Keratinocyte (primary cell): ENCODE data around the gene PRLR. TPM values are rescaled to one million over a fixed set of nuclear protein-coding genes. Genes with fewer than 3 reads are reported as not detected.

Source experiments
- DNase-seq: peaks from one replicate; pipeline ENCODE4 v3.0.0-alpha.2; 2011; ENCODE audit warnings: low read depth, missing footprints, low spot score
- FAIRE-seq: peaks from 2 replicates; lab custom pipeline; 2011; peaks lifted over from hg19 to GRCh38; lab: Jason Lieb, UNC
- H2AFZ ChIP-seq: 2 replicates; pipeline ENCODE4 v1.6.0; 2012; ENCODE audit warnings: low read length, control low read depth, inconsistent platforms; ENCODE audit not compliant: control insufficient read depth
- H3K27ac ChIP-seq: 2 replicates; pipeline ENCODE4 v1.5.1; 2011; ENCODE audit warnings: low read length; ENCODE audit not compliant: control insufficient read depth, insufficient read depth
- H3K27me3 ChIP-seq: 3 replicates; pipeline ENCODE4 v1.6.0; 2011; ENCODE audit warnings: low read length; ENCODE audit not compliant: control insufficient read depth, insufficient read depth; ENCODE audit errors: extremely low read depth
- H3K36me3 ChIP-seq, 2 experiments: 2 replicates in 1 of 2; 3 replicates in 1 of 2; pipeline ENCODE4 v1.5.1; 2011; ENCODE audit warnings: low read length in 2 of 2, mild to moderate bottlenecking in 1 of 2; ENCODE audit not compliant: control insufficient read depth in 2 of 2, insufficient read depth in 2 of 2; ENCODE audit errors: extremely low read depth in 1 of 2
- H3K4me1 ChIP-seq: 3 replicates; pipeline ENCODE4 v1.5.1; 2011; ENCODE audit warnings: low read length; ENCODE audit not compliant: control insufficient read depth, insufficient read depth; ENCODE audit errors: extremely low read depth
- H3K4me2 ChIP-seq: 3 replicates; pipeline ENCODE4 v1.6.0; 2011; ENCODE audit warnings: low read depth, low read length; ENCODE audit not compliant: control insufficient read depth, insufficient read depth; ENCODE audit errors: extremely low read depth
- H3K4me3 ChIP-seq, 3 experiments: fragments of 200-600 bp in 1 of 3; sonication (generic) in 1 of 3; 2 replicates in 2 of 3; 3 replicates in 1 of 3; pipeline ENCODE4 v1.5.1; 2011 to 2016; ENCODE audit warnings: low read length in 3 of 3, mild to moderate bottlenecking in 3 of 3, control low read depth in 2 of 3, inconsistent platforms in 1 of 3, low read depth in 1 of 3, mixed read lengths in 1 of 3, mixed run types in 1 of 3, moderate library complexity in 1 of 3; ENCODE audit not compliant: control insufficient read depth in 2 of 3, insufficient read depth in 2 of 3; ENCODE audit errors: extremely low read depth in 1 of 3
- H3K79me2 ChIP-seq: 2 replicates; pipeline ENCODE4 v1.6.0; 2012; ENCODE audit warnings: low read length; ENCODE audit not compliant: control insufficient read depth, insufficient read depth
- H3K9ac ChIP-seq: 3 replicates; pipeline ENCODE4 v1.6.0; 2011; ENCODE audit warnings: low read length; ENCODE audit not compliant: control insufficient read depth, insufficient read depth; ENCODE audit errors: extremely low read depth
- H3K9me1 ChIP-seq: 3 replicates; pipeline ENCODE4 v1.6.0; 2011; ENCODE audit warnings: low read length; ENCODE audit not compliant: control insufficient read depth, insufficient read depth; ENCODE audit errors: extremely low read depth
- H3K9me3 ChIP-seq: 2 replicates; pipeline ENCODE4 v1.5.1; 2012; ENCODE audit warnings: low read depth, low read length; ENCODE audit not compliant: control insufficient read depth
- H4K20me1 ChIP-seq: 3 replicates; pipeline ENCODE4 v1.6.0; 2011; ENCODE audit warnings: low read length; ENCODE audit not compliant: control insufficient read depth, insufficient read depth; ENCODE audit errors: extremely low read depth
- CTCF ChIP-seq, 3 experiments: IDR thresholded peaks in 1 of 3; conservative IDR thresholded peaks in 1 of 3; optimal IDR thresholded peaks in 1 of 3; 2 replicates in 2 of 3; 3 replicates in 1 of 3; pipeline versions ENCODE3 to v1.5.1; 2011; ENCODE audit warnings: low read length in 3 of 3, mild to moderate bottlenecking in 3 of 3, moderate library complexity in 2 of 3, control low read depth in 1 of 3, inconsistent platforms in 1 of 3; ENCODE audit not compliant: insufficient read depth in 2 of 3; ENCODE audit errors: extremely low read depth in 1 of 3
- EZH2 ChIP-seq: IDR thresholded peaks from one replicate; pipeline ENCODE4 v1.6.1; 2012; ENCODE audit warnings: inconsistent platforms, mild to moderate bottlenecking, low read length, moderate library complexity
- dilution Hi-C: fragments of 300-500 bp; cut with MboI; formaldehyde crosslinking; loops from one replicate; pipeline ENCODE4 v1.7.0; 2020; ENCODE audit warnings: low sequenced_read_pairs; ENCODE audit not compliant: extremely low pct_ligation_motif_present
- polyA plus RNA-seq, 5 experiments: library from polyadenylated mRNA; depleted of rRNA in 3 of 5; stranded (reverse) in 3 of 5; stranded (forward) in 1 of 5; unstranded in 1 of 5; fragments of >200 nt; gene quantifications; 1 replicate in 1 of 5; 2 replicates in 3 of 5; 3 replicates in 1 of 5; pipeline versions ENCODE4 v1.2.1 to v1.2.3, GENCODE V29; 2011 to 2012; ENCODE audit warnings: missing spikeins in 2 of 5, low read depth in 1 of 5, low replicate concordance in 1 of 5

PRLR gene
- polyA plus RNA-seq, 1 donor (not counting 4 experiments of a cell fraction or from before 2014, with no cell fraction given), result 0.04 TPM

- H3K79me2 ChIP-seq, result no peaks in the 10 kb centered on the region
- H3K9ac ChIP-seq, result no peak overlapping the region
- no peak overlapping the region for H2AFZ ChIP-seq
- H3K4me1 ChIP-seq, result no peaks in the 10 kb centered on the region
- no peaks in the 10 kb centered on the region for H4K20me1 ChIP-seq
- no peaks in the 10 kb centered on the region for H3K9me3 ChIP-seq
- H3K4me2 ChIP-seq, result no peak overlapping the region
- no peak overlapping the region for H3K27ac ChIP-seq
- DNase-seq (no peak), FAIRE-seq (no peak)
- no peaks in the 10 kb centered on the region for H3K36me3 ChIP-seq
- no peaks in the 10 kb centered on the region for H3K9me1 ChIP-seq
- TF ChIP-seq EZH2, result no peak
- TF ChIP-seq CTCF (optimal IDR thresholded peaks at IDR 0.05 in 1 of 3, IDR thresholded peaks at IDR 0.05 in 1 of 3, conservative IDR thresholded peaks at IDR 0.05 in 1 of 3; ENCODE audit: extremely low read depth in 1 of 3, insufficient read depth in 2 of 3, low read length in 3 of 3), result no peak
- H3K4me3 ChIP-seq, result no peak overlapping the region
- dilution Hi-C loops, result no loop called here
- no peaks in the 10 kb centered on the region for H3K27me3 ChIP-seq
These were observed 220.6 kb downstream of the PRLR start for GRCh38 chr5:35009657-35010056.

- Histone ChIP-seq H3K4me2 (no peak overlapping the region), H3K9me3 (no peaks in the 10 kb centered on the region), H3K27me3 (no peaks in the 10 kb centered on the region), H2AFZ (no peak overlapping the region), H3K36me3 (no peaks in the 10 kb centered on the region), H3K27ac (no peak overlapping the region), H3K79me2 (no peaks in the 10 kb centered on the region), H4K20me1 (no peaks in the 10 kb centered on the region), H3K9ac (no peak overlapping the region), H3K9me1 (no peaks in the 10 kb centered on the region), H3K4me3 (no peak overlapping the region), H3K4me1 (no peaks in the 10 kb centered on the region)
- FAIRE-seq (no peak), DNase-seq (no peak)
- dilution Hi-C loops, result no loop called here
- TF ChIP-seq CTCF (optimal IDR thresholded peaks at IDR 0.05 in 1 of 3, IDR thresholded peaks at IDR 0.05 in 1 of 3, conservative IDR thresholded peaks at IDR 0.05 in 1 of 3; ENCODE audit: extremely low read depth in 1 of 3, insufficient read depth in 2 of 3, low read length in 3 of 3), result no peak
- no peak for TF ChIP-seq EZH2
These were observed 221.3 kb downstream of the PRLR start for GRCh38 chr5:35009019-35009418.
